Measurements from ENCODE around the gene GAK. TPM values are rescaled to one million over a fixed set of nuclear protein-coding genes. Genes with fewer than 3 reads are reported as not detected.
"Not testable (repeated sequence)": the region's sequence is repeated elsewhere in the genome, so short reads cannot be mapped to it uniquely, and the experiment has no call there.

The GAK gene
- polyA plus RNA-seq, 1 donor (not counting 4 experiments of a cell fraction or from before 2014, with no cell fraction given) = 18.4 TPM

DNA sequence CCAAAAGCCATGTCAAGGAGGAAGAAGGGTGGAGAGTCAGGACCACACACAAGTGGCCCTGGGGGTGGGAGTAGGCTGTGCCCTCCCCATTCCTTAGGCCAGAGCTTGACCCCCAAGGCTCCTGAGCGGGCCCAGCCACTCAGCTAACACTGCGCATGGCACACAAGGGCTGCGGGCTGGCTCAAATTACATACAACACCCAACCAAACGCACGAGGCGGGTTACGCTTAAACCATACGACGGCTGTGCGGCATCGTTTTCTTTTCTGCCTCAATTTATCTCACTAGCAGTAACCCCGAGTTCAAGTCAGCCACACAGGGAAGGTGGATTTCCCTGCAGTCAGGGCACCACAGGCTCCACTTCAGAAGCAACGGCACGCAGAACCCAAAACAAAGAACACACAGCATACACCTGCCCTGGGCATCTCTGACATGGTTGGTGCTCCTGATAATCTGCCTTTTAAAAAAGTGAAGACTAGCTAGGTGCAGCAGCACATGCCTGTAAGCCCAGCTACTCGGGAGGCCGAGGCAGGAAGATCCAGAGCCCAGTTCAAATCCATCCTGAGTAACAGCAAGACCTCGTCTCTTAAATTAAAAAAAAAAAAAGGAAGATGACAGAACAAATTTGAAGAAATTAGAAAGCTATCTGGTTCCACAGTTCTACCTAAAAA lies 2.9 kb downstream of the GAK start:
- H3K4me2 ChIP-seq (ENCODE audit: control insufficient read depth, extremely low read depth, insufficient read depth, low read depth, low read length) = no peak overlapping the region

DNA sequence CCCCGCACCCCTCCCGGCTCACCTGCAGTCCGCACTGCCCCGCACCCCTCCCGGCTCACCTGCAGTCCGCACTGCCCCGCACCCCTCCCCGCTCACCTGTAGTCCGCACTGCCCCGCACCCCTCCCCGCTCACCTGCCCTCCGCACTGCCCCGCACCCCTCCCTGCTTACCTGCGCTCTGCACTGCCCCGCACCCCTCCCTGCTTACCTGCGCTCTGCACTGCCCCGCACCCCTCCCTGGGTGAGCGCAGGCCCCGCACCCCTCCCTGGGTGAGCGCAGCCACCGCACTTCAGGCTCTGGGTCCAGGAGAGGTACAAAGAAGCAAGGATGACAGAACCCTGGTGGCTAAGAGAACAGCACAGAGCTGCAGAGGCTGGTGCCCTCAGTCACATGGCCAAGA lies 4.5 kb downstream of the GAK start:
- H3K9ac ChIP-seq (ENCODE audit: control insufficient read depth, extremely low read depth, insufficient read depth, low read length); H3K36me3 ChIP-seq (ENCODE audit: control insufficient read depth in 2 of 2, extremely low read depth in 1 of 2, insufficient read depth in 2 of 2, low read length in 2 of 2); dilution Hi-C loops (cut with MboI; ENCODE audit: extremely low pct_ligation_motif_present, low sequenced_read_pairs); H3K4me3 ChIP-seq (ENCODE audit: control insufficient read depth in 2 of 3, extremely low read depth in 1 of 3, insufficient read depth in 2 of 3, low read depth in 1 of 3, low read length in 3 of 3); H3K27me3 ChIP-seq (ENCODE audit: control insufficient read depth, extremely low read depth, insufficient read depth, low read length); H3K27ac ChIP-seq (ENCODE audit: control insufficient read depth, insufficient read depth, low read length); H3K9me1 ChIP-seq (ENCODE audit: control insufficient read depth, extremely low read depth, insufficient read depth, low read length); H2AFZ ChIP-seq (ENCODE audit: control insufficient read depth, low read length); FAIRE-seq; H3K4me2 ChIP-seq (ENCODE audit: control insufficient read depth, extremely low read depth, insufficient read depth, low read depth, low read length); H3K9me3 ChIP-seq (ENCODE audit: control insufficient read depth, low read depth, low read length); DNase-seq (ENCODE audit: low read depth, low spot score): not testable (repeated sequence)
- Histone ChIP-seq H3K79me2 (ENCODE audit: control insufficient read depth, insufficient read depth, low read length) (peaks cover 84% of the 10 kb centered on the region), H3K4me1 (ENCODE audit: control insufficient read depth, extremely low read depth, insufficient read depth, low read length) (peaks cover 18% of the 10 kb centered on the region), H4K20me1 (ENCODE audit: control insufficient read depth, extremely low read depth, insufficient read depth, low read length) (peaks cover 19% of the 10 kb centered on the region)

More for the DNA sequence above, 2.9 kb downstream of the GAK start:
- H3K4me1 ChIP-seq (ENCODE audit: control insufficient read depth, extremely low read depth, insufficient read depth, low read length) = peaks cover 23% of the 10 kb centered on the region
- H2AFZ ChIP-seq (ENCODE audit: control insufficient read depth, low read length) = no peak overlapping the region
- FAIRE-seq (no peak), DNase-seq (ENCODE audit: low read depth, low spot score) (no peak)
- no peaks in the 10 kb centered on the region for H3K9me3 ChIP-seq (ENCODE audit: control insufficient read depth, low read depth, low read length)
- no peak overlapping the region for H3K27ac ChIP-seq (ENCODE audit: control insufficient read depth, insufficient read depth, low read length)
- TF ChIP-seq, protein P1, sequence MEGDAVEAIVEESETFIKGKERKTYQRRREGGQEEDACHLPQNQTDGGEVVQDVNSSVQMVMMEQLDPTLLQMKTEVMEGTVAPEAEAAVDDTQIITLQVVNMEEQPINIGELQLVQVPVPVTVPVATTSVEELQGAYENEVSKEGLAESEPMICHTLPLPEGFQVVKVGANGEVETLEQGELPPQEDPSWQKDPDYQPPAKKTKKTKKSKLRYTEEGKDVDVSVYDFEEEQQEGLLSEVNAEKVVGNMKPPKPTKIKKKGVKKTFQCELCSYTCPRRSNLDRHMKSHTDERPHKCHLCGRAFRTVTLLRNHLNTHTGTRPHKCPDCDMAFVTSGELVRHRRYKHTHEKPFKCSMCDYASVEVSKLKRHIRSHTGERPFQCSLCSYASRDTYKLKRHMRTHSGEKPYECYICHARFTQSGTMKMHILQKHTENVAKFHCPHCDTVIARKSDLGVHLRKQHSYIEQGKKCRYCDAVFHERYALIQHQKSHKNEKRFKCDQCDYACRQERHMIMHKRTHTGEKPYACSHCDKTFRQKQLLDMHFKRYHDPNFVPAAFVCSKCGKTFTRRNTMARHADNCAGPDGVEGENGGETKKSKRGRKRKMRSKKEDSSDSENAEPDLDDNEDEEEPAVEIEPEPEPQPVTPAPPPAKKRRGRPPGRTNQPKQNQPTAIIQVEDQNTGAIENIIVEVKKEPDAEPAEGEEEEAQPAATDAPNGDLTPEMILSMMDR (optimal IDR thresholded peaks at IDR 0.05 in 1 of 3, IDR thresholded peaks at IDR 0.05 in 1 of 3, conservative IDR thresholded peaks at IDR 0.05 in 1 of 3; ENCODE audit: extremely low read depth in 1 of 3, insufficient read depth in 2 of 3, low read length in 3 of 3) = no peak
- no peak for TF ChIP-seq EZH2 (IDR thresholded peaks at IDR 0.05; ENCODE audit: low read length)
- H3K36me3 ChIP-seq (ENCODE audit: control insufficient read depth in 2 of 2, extremely low read depth in 1 of 2, insufficient read depth in 2 of 2, low read length in 2 of 2) = peaks cover 0 to 4% of the 10 kb centered on the region in 2 experiments
- H3K27me3 ChIP-seq (ENCODE audit: control insufficient read depth, extremely low read depth, insufficient read depth, low read length) = no peaks in the 10 kb centered on the region
- peaks cover 19% of the 10 kb centered on the region for H4K20me1 ChIP-seq (ENCODE audit: control insufficient read depth, extremely low read depth, insufficient read depth, low read length)
- no peak overlapping the region for H3K9ac ChIP-seq (ENCODE audit: control insufficient read depth, extremely low read depth, insufficient read depth, low read length)
- no peak overlapping the region for H3K4me3 ChIP-seq (ENCODE audit: control insufficient read depth in 2 of 3, extremely low read depth in 1 of 3, insufficient read depth in 2 of 3, low read depth in 1 of 3, low read length in 3 of 3)
- H3K79me2 ChIP-seq (ENCODE audit: control insufficient read depth, insufficient read depth, low read length) = peaks cover 73% of the 10 kb centered on the region
- dilution Hi-C loops (cut with MboI; ENCODE audit: extremely low pct_ligation_motif_present, low sequenced_read_pairs) = no loop called here
- peaks cover 2% of the 10 kb centered on the region for H3K9me1 ChIP-seq (ENCODE audit: control insufficient read depth, extremely low read depth, insufficient read depth, low read length)

DNA sequence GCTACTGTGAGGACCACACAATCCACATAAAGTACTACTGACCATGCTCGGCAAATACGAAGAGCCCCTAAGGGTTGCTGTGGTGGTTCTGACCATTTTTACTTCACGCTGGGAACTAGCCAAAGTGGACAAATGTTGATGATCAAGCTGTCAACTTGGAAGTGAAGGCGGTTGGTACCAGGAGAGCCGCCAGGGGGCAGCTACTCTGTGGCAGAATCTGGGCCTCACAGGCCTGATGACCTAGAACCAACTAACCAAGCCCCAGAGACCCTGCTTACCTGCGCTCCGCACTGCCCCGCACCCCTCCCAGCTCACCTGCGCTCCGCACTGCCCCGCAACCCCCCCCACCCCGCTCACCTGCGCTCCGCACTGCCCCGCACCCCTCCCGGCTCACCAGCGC lies 5.6 kb downstream of the GAK start:
- Histone ChIP-seq H2AFZ (ENCODE audit: control insufficient read depth, low read length) (no peak overlapping the region), H3K79me2 (ENCODE audit: control insufficient read depth, insufficient read depth, low read length) (peaks cover 88% of the 10 kb centered on the region), H3K4me2 (ENCODE audit: control insufficient read depth, extremely low read depth, insufficient read depth, low read depth, low read length) (no peak overlapping the region), H3K27me3 (ENCODE audit: control insufficient read depth, extremely low read depth, insufficient read depth, low read length) (no peaks in the 10 kb centered on the region), H3K4me3 (ENCODE audit: control insufficient read depth in 2 of 3, extremely low read depth in 1 of 3, insufficient read depth in 2 of 3, low read depth in 1 of 3, low read length in 3 of 3) (no peak overlapping the region), H3K9ac (ENCODE audit: control insufficient read depth, extremely low read depth, insufficient read depth, low read length) (no peak overlapping the region), H3K36me3 (ENCODE audit: control insufficient read depth in 2 of 2, extremely low read depth in 1 of 2, insufficient read depth in 2 of 2, low read length in 2 of 2) (peaks cover 0 to 7% of the 10 kb centered on the region in 2 experiments), H3K4me1 (ENCODE audit: control insufficient read depth, extremely low read depth, insufficient read depth, low read length) (peaks cover 18% of the 10 kb centered on the region), H3K9me3 (ENCODE audit: control insufficient read depth, low read depth, low read length) (no peaks in the 10 kb centered on the region), H4K20me1 (ENCODE audit: control insufficient read depth, extremely low read depth, insufficient read depth, low read length) (peaks cover 19% of the 10 kb centered on the region), H3K9me1 (ENCODE audit: control insufficient read depth, extremely low read depth, insufficient read depth, low read length) (peaks cover 2% of the 10 kb centered on the region), H3K27ac (ENCODE audit: control insufficient read depth, insufficient read depth, low read length) (no peak overlapping the region)
- DNase-seq (ENCODE audit: low read depth, low spot score) (no peak), FAIRE-seq (no peak)
- dilution Hi-C loops (cut with MboI; ENCODE audit: extremely low pct_ligation_motif_present, low sequenced_read_pairs) = no loop called here
- TF ChIP-seq EZH2 (IDR thresholded peaks at IDR 0.05; ENCODE audit: low read length) = no peak
- TF ChIP-seq, protein P1 (optimal IDR thresholded peaks at IDR 0.05 in 1 of 3, IDR thresholded peaks at IDR 0.05 in 1 of 3, conservative IDR thresholded peaks at IDR 0.05 in 1 of 3; ENCODE audit: extremely low read depth in 1 of 3, insufficient read depth in 2 of 3, low read length in 3 of 3) = peak in 1 of 3 experiments; percentile 29

All from keratinocyte (primary cell).